Measurements from ENCODE around the gene TAAR6.

- TF ChIP-seq EZH2phosphoT487 (IDR thresholded peaks at IDR 0.05; ENCODE audit: insufficient read depth, low read depth) (no peak), EZH2 (IDR thresholded peaks at IDR 0.05; ENCODE audit: insufficient read depth, poor library complexity, severe bottlenecking) (no peak)
Measured at GRCh38 chr6:132544826-132545225, 25.3 kb upstream of the TAAR6 start.

Data from GM23248 (cell line).